Calu3 (cell line): Measurements from ENCODE around the gene KDM7A. TPM values are rescaled to one million over a fixed set of nuclear protein-coding genes. Genes with fewer than 3 reads are reported as not detected.

Source experiments
- BruUV-seq: library from RNA; stranded (reverse); fragments of 400-500 nt; replicated peaks from 2 replicates; lab custom pipeline; 2021; lab: Mats Ljungman, UMichigan
- CTCF ChIA-PET: fragments of 300-600 bp; sonication (Branson Sonifier 250); formaldehyde crosslinking; loops from one replicate; lab custom pipeline; 2022; ENCODE audit warnings: antibody characterized with exemption; lab: Charles Lee
- DNase-seq: peaks from one replicate; pipeline ENCODE4 v3.0.0; 2022
- H3K27ac Mint-ChIP-seq: one replicate; pipeline ENCODE4 v1.8.0; 2022; ENCODE audit warnings: mixed read lengths; ENCODE audit not compliant: unreplicated experiment
- H3K27me3 Mint-ChIP-seq: one replicate; pipeline ENCODE4 v1.8.0; 2022; ENCODE audit warnings: mixed read lengths; ENCODE audit not compliant: unreplicated experiment
- H3K36me3 Mint-ChIP-seq: one replicate; pipeline ENCODE4 v1.8.0; 2022; ENCODE audit warnings: mild to moderate bottlenecking, moderate library complexity, mixed read lengths; ENCODE audit not compliant: insufficient read depth, unreplicated experiment
- H3K4me1 Mint-ChIP-seq: one replicate; pipeline ENCODE4 v1.8.0; 2022; ENCODE audit warnings: mild to moderate bottlenecking, low read depth, mixed read lengths; ENCODE audit not compliant: unreplicated experiment
- H3K4me3 Mint-ChIP-seq: one replicate; pipeline ENCODE4 v1.8.0; 2022; ENCODE audit warnings: mild to moderate bottlenecking, low read depth, moderate library complexity, mixed read lengths; ENCODE audit not compliant: unreplicated experiment
- H3K9me3 Mint-ChIP-seq: one replicate; pipeline ENCODE4 v1.8.0; 2022; ENCODE audit warnings: low read depth, mixed read lengths; ENCODE audit not compliant: unreplicated experiment
- CTCF ChIP-seq: fragments of 200-600 bp; IDR thresholded peaks from one replicate; pipeline ENCODE4 v1.8.0; 2022; ENCODE audit warnings: antibody characterized with exemption; ENCODE audit not compliant: unreplicated experiment
- intact Hi-C: fragments of 100-400 bp; cut with micrococcal nuclease; formaldehyde crosslinking; loops from one replicate; pipeline ENCODE4 v1.10.0; 2022; ENCODE audit not compliant: unreplicated experiment
- total RNA-seq: library from RNA; stranded (reverse); gene quantifications from 2 replicates; pipeline ENCODE4 v1.2.3, GENCODE V29; 2022

KDM7A gene
- total RNA-seq, 1 experiment from 2014 or later = 2.7 TPM

GRCh38 chr7:140215281-140215680 lies 38.5 kb upstream of the KDM7A start:
- peaks cover 33% of the 10 kb centered on the region for H3K27me3 Mint-ChIP-seq
- CTCF ChIA-PET = no interaction called here
- H3K4me3 Mint-ChIP-seq = no peak overlapping the region
- no peak for DNase-seq
- H3K4me1 Mint-ChIP-seq = no peaks in the 10 kb centered on the region
- no TSS peak for BruUV-seq
- intact Hi-C loops = no loop called here
- H3K9me3 Mint-ChIP-seq = peaks cover 8% of the 10 kb centered on the region
- no peaks in the 10 kb centered on the region for H3K36me3 Mint-ChIP-seq
- TF ChIP-seq CTCF = no peak
- no peak overlapping the region for H3K27ac Mint-ChIP-seq

- no peak overlapping the region for H3K4me3 Mint-ChIP-seq
- peaks cover 8% of the 10 kb centered on the region for H3K9me3 Mint-ChIP-seq
- DNase-seq = no peak
- no peak overlapping the region for H3K27ac Mint-ChIP-seq
- no TSS peak for BruUV-seq
- no peaks in the 10 kb centered on the region for H3K4me1 Mint-ChIP-seq
- no peaks in the 10 kb centered on the region for H3K36me3 Mint-ChIP-seq
- CTCF ChIA-PET = interaction anchor here (0.5 kb wide), 1 partner anchor 783 kb away, joined by 5 read pairs; no protein-coding TSS in a partner anchor
- intact Hi-C loops = no loop called here
- TF ChIP-seq CTCF = no peak
- H3K27me3 Mint-ChIP-seq = peaks cover 44% of the 10 kb centered on the region
Observed at GRCh38 chr7:140214075-140214684, 37.4 kb upstream of the KDM7A start.

GRCh38 chr7:140213684-140214074 lies 36.9 kb upstream of the KDM7A start:
- CTCF ChIA-PET = interaction anchor here (0.5 kb wide), 1 partner anchor 782 kb away, joined by 5 read pairs; no protein-coding TSS in a partner anchor
- H3K4me1 Mint-ChIP-seq = no peaks in the 10 kb centered on the region
- H3K36me3 Mint-ChIP-seq = no peaks in the 10 kb centered on the region
- no peak for TF ChIP-seq CTCF
- H3K9me3 Mint-ChIP-seq = peaks cover 8% of the 10 kb centered on the region
- no TSS peak for BruUV-seq
- H3K4me3 Mint-ChIP-seq = no peak overlapping the region
- H3K27ac Mint-ChIP-seq = no peak overlapping the region
- DNase-seq = no peak
- intact Hi-C loops = no loop called here
- peaks cover 49% of the 10 kb centered on the region for H3K27me3 Mint-ChIP-seq

GRCh38 chr7:140212100-140212881 lies 35.5 kb upstream of the KDM7A start:
- no peak for DNase-seq
- peaks cover 63% of the 10 kb centered on the region for H3K27me3 Mint-ChIP-seq
- H3K4me1 Mint-ChIP-seq = no peaks in the 10 kb centered on the region
- H3K4me3 Mint-ChIP-seq = no peak overlapping the region
- intact Hi-C loops = no loop called here
- H3K36me3 Mint-ChIP-seq = no peaks in the 10 kb centered on the region
- TF ChIP-seq CTCF = no peak
- H3K9me3 Mint-ChIP-seq = peaks cover 8% of the 10 kb centered on the region
- CTCF ChIA-PET = no interaction called here
- H3K27ac Mint-ChIP-seq = no peak overlapping the region
- BruUV-seq = no TSS peak
